ENCODE data around the gene PANK2.

PANK2 gene

DNA sequence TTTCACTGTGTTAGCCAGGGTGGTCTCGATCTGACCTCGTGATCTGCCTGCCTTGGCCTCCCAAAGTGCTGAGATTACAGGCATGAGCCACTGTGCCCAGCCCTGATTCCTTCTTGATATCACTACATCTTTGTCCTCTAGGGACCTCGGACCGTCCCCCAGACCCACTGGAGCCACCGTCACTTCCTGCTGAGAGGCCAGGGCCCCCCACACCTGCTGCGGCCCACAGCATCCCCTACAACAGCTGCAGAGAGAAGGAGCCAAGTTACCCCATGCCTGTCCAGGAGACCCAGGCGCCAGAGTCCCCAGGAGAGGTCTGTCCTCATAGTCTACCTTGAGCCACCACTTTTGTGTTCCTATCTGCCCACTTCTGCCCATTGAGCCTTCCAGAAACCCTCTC, 28.0 kb upstream of the PANK2 start:
- no peak for DNase-seq (ENCODE audit: low read depth, low spot score)
- CTCF ChIA-PET: no interaction called here
- POLR2A ChIA-PET: no interaction called here
- TF ChIP-seq, protein P1, sequence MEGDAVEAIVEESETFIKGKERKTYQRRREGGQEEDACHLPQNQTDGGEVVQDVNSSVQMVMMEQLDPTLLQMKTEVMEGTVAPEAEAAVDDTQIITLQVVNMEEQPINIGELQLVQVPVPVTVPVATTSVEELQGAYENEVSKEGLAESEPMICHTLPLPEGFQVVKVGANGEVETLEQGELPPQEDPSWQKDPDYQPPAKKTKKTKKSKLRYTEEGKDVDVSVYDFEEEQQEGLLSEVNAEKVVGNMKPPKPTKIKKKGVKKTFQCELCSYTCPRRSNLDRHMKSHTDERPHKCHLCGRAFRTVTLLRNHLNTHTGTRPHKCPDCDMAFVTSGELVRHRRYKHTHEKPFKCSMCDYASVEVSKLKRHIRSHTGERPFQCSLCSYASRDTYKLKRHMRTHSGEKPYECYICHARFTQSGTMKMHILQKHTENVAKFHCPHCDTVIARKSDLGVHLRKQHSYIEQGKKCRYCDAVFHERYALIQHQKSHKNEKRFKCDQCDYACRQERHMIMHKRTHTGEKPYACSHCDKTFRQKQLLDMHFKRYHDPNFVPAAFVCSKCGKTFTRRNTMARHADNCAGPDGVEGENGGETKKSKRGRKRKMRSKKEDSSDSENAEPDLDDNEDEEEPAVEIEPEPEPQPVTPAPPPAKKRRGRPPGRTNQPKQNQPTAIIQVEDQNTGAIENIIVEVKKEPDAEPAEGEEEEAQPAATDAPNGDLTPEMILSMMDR (IDR thresholded peaks at IDR 0.05; ENCODE audit: insufficient read depth, low read length, missing control alignments): no peak
- H3K4me3 ChIP-seq (ENCODE audit: low read depth, low read length): no peak overlapping the region

DNA sequence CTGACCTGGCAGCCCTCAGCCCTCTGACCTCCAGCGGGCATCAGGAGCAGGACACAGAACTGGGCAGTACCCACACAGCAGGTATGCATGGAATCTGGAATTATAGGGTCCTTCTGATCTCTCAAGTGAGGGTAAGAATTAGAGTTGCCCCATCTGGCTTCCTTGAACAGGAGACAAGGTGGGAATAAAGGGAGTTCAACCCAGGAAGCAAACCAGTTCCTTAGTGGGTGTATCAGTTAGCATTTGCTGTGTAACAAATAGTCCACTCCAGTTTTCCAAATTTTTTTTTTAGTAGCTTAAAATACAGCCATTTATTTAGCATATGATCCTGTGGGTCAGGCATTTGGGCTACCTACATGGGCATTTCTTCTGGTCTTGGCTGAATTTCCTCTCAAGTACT, 26.9 kb upstream of the PANK2 start:
- DNase-seq (ENCODE audit: low read depth, low spot score): no peak
- TF ChIP-seq, protein P1 (IDR thresholded peaks at IDR 0.05; ENCODE audit: insufficient read depth, low read length, missing control alignments): no peak
- ChIA-PET CTCF (interaction anchor here (0.7 kb wide), 1 partner anchor 211 kb away, joined by 3 read pairs; no protein-coding TSS in a partner anchor), POLR2A (no interaction called here)
- H3K4me3 ChIP-seq (ENCODE audit: low read depth, low read length): no peak overlapping the region

DNA sequence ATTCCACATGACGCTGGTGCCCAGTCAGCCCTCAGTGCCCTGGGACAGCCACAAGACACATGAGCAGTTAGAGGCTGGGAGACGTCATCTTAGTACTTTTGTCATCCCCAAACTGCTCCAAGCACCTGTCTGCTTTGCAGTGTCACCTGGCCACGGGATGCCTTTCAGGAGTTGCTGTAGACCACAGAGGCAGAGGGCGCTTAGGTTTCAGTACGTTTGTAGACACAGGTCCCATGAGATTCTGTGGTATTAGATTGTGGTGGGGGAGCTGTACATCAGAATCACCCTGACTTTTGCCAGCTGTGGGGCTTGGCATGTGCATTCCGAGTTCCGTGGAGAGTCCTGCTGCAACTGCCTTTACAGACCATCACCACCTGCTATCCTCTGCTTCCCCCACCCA, 25.9 kb upstream of the PANK2 start:
- TF ChIP-seq, protein P1 (IDR thresholded peaks at IDR 0.05; ENCODE audit: insufficient read depth, low read length, missing control alignments): no peak
- no peak overlapping the region for H3K4me3 ChIP-seq (ENCODE audit: low read depth, low read length)
- DNase-seq (ENCODE audit: low read depth, low spot score): no peak
- CTCF ChIA-PET: no interaction called here
- POLR2A ChIA-PET: no interaction called here

DNA sequence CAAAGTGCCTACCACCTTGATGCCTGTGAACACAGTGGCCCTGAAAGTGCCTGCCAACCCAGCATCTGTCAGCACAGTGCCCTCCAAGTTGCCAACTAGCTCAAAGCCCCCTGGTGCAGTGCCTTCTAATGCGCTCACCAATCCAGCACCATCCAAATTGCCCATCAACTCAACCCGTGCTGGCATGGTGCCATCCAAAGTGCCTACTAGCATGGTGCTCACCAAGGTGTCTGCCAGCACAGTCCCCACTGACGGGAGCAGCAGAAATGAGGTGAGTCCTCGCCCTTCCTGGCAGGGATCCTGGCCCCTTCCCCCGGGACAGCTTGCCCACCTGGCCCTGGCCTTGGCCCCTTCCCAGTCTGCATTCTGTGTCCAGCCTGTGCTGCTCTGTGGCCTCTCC, 24.7 kb upstream of the PANK2 start:
- ChIA-PET POLR2A (no interaction called here), CTCF (interaction anchor here (1.0 to 4.2 kb wide), 4 partner anchors 10 to 78 kb away, joined by 3 to 22 read pairs (median 4); partner anchors contain the start of genes AP5S1 and CENPB)
- no peak for DNase-seq (ENCODE audit: low read depth, low spot score)
- H3K4me3 ChIP-seq (ENCODE audit: low read depth, low read length): no peak overlapping the region
- TF ChIP-seq, protein P1 (IDR thresholded peaks at IDR 0.05; ENCODE audit: insufficient read depth, low read length, missing control alignments): no peak

DNA sequence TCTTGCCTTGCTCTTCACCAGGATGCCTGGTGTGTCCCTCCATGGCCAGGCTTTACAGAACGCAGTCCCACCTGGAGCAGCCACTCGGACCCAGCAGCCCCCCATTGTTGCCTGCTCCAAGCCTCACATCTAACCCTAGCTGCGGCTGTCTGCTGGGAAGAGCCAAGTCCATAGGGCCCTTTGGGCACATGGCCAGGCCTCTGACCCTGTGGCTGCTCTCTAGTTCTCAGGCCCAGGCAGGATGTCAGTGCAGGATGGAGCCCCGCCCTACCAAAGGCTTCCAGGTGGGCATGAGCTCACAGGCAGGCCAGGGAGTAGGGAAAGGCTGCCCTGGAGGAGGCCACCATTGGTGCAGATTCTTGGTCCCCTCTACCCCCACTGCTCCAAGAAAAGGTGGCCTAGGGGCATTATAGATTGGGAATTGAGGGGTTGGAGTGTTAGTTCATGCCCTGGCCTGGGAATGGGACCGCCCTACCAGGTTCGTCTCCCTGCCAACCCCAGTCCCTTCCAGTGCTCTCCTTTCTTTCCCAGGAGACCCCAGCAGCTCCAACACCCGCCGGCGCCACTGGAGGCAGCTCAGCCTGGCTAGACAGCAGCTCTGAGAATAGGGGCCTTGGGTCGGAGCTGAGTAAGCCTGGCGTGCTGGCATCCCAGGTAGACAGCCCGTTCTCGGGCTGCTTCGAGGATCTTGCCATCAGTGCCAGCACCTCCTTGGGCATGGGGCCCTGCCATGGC, 23.9 kb upstream of the PANK2 start:
- no peak overlapping the region for H3K4me3 ChIP-seq (ENCODE audit: low read depth, low read length)
- CTCF ChIA-PET: interaction anchor here (1.3 to 4.2 kb wide), 3 partner anchors 10 to 79 kb away, joined by 3 to 22 read pairs (median 5); partner anchors contain the start of genes AP5S1 and CENPB
- POLR2A ChIA-PET: no interaction called here
- TF ChIP-seq, protein P1 (IDR thresholded peaks at IDR 0.05; ENCODE audit: insufficient read depth, low read length, missing control alignments): no peak
- DNase-seq (ENCODE audit: low read depth, low spot score): no peak

DNA sequence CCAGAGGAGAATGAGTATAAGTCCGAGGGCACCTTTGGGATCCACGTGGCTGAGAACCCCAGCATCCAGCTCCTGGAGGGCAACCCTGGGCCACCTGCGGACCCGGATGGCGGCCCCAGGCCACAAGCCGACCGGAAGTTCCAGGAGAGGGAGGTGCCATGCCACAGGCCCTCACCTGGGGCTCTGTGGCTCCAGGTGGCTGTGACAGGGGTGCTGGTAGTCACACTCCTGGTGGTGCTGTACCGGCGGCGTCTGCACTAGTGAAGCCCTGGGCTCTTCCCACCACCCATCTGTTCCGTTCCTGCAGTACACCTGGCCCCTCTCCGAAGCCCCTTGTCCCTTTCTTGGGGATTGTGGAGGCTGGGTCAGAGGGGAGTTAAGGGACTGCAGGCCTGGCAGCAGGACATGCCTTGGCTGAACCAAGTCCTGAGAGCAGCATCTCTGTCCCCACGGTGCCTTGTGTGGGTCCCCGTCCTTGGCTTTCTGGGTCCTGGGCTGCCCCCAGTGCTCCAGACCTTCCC, 23.2 kb upstream of the PANK2 start:
- TF ChIP-seq, protein P1 (IDR thresholded peaks at IDR 0.05; ENCODE audit: insufficient read depth, low read length, missing control alignments): no peak
- DNase-seq (ENCODE audit: low read depth, low spot score): no peak
- CTCF ChIA-PET: interaction anchor here (1.1 to 4.2 kb wide), 5 partner anchors 9 to 84 kb away, joined by 3 to 22 read pairs (median 5); partner anchors contain the start of genes CENPB and SPEF1
- H3K4me3 ChIP-seq (ENCODE audit: low read depth, low read length): no peak overlapping the region
- POLR2A ChIA-PET: no interaction called here
